Breast epithelium (tissue), 3 donors: ENCODE results near the gene TMEM187.

Experiments
- CTCF ChIP-seq, 3 donors: fragments of 450-650 bp; IDR thresholded peaks; one replicate each; pipeline ENCODE4 v1.5.1; 2016 to 2017; ENCODE audit warnings: antibody characterized with exemption in 3 of 3, mild to moderate bottlenecking in 3 of 3, moderate library complexity in 3 of 3
- POLR2A ChIP-seq: fragments of 450-650 bp; IDR thresholded peaks from one replicate; pipeline ENCODE4 v1.6.1; 2016; ENCODE audit warnings: antibody characterized with exemption, mild to moderate bottlenecking, moderate library complexity
- POLR2AphosphoS5 ChIP-seq, 3 donors: sonication (generic); formaldehyde crosslinking; IDR thresholded peaks; one replicate each; pipeline ENCODE4 v1.6.1; 2017; ENCODE audit warnings: antibody characterized with exemption in 3 of 3

DNA sequence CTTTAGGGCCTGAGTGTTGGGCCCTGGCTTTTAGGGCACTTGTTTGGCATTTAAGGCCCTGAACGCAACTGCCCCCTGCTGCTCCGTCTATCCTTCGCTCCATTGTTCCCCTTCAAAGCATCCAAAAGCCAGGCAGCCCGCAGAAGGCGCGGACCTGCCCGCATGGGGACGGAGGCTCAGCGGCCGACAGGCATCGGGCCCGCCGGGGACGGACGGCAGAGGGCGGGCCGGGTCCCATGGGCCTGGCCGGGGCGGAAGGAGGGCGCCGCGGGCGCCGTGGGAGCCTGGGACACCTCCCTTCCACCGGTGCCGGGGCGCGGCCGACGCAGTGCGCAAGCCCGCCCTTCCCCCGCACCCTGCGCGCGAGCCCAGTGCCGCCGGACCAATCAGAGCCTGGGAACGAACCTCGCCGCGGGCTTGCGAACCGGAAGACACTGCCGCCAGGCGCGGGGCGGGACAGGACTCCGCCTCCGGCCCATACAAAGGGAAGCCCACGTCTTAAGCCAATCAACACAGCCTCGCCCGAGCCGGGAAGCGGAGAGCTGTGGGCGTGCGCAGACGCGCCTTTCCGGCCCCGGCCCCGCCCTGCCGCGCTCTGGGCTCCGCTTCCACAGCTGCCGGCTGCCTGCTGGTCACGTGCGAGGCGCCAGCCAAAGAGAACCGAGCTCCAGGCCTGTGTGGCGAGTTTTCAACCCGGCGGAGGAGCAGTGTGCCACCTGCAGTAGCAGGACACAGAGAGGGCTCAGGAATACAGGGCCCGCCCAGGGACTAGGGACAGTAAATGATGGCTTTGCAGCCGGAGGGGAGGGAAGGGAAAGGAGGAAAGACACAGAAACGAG is 44.4 kb upstream of the TMEM187 start:
- TF ChIP-seq CTCF (IDR thresholded peaks at IDR 0.05) (no peak), POLR2AphosphoS5 (IDR thresholded peaks at IDR 0.05) (peak in 2 of 3 donors; percentile 48 to 52), POLR2A (no peak)
